GM12873 (cell line): ENCODE data around the gene PDK2.

ENCODE experiments used
- CTCF ChIP-seq: IDR thresholded peaks from 2 replicates; pipeline ENCODE4 v1.5.1; 2012; ENCODE audit warnings: low read depth, mild to moderate bottlenecking, moderate library complexity, low read length, control low read depth; ENCODE audit not compliant: insufficient read depth; ENCODE audit errors: missing control alignments

The PDK2 gene

GRCh38 chr17:50059759-50060273 is 35.3 kb upstream of the PDK2 start:
- no peak for TF ChIP-seq CTCF

GRCh38 chr17:50060951-50061712 is 34.0 kb upstream of the PDK2 start:
- no peak for TF ChIP-seq CTCF

GRCh38 chr17:50062293-50063243 is 32.6 kb upstream of the PDK2 start:
- no peak for TF ChIP-seq CTCF

GRCh38 chr17:50063561-50064252 is 31.4 kb upstream of the PDK2 start:
- no peak for TF ChIP-seq CTCF

GRCh38 chr17:50064253-50065001 is 30.7 kb upstream of the PDK2 start:
- TF ChIP-seq CTCF = no peak

- TF ChIP-seq CTCF = no peak
Observed at GRCh38 chr17:50065056-50065455, 30.1 kb upstream of the PDK2 start.
